SK-N-SH treated with all-trans-retinoic acid at 6 μM for 48 hours (cell line): ENCODE measurements around the gene GALNTL6.

Experiments
- CREB5 ChIP-seq: fragments of 250-450 bp; sonication (Bioruptor Pico); IDR thresholded peaks from 2 replicates; pipeline ENCODE4 v1.5.1; 2020; ENCODE audit warnings: low read depth, mild to moderate bottlenecking, moderate library complexity
- PATZ1 ChIP-seq: fragments of 250-450 bp; sonication (Bioruptor Pico); IDR thresholded peaks from 2 replicates; pipeline ENCODE4 v1.8.0; 2020; ENCODE audit warnings: mild to moderate bottlenecking, moderate library complexity, borderline replicate concordance
- TCF4 ChIP-seq: fragments of 250-450 bp; sonication (Bioruptor Pico); IDR thresholded peaks from 2 replicates; pipeline ENCODE4 v1.8.0; 2021; ENCODE audit warnings: mild to moderate bottlenecking, moderate library complexity, borderline replicate concordance
- TOX ChIP-seq: fragments of 250-450 bp; sonication (Bioruptor Pico); IDR thresholded peaks from 2 replicates; pipeline ENCODE4 v1.8.0; 2021; ENCODE audit warnings: mild to moderate bottlenecking, moderate library complexity, borderline replicate concordance

GRCh38 chr4:172163215-172163614 is 350.0 kb downstream of the GALNTL6 start:
- no peak for TF ChIP-seq CREB5 (CRISPR knock-in tag)
- TF ChIP-seq TOX (CRISPR knock-in tag) = no peak
- no peak for TF ChIP-seq PATZ1
- TF ChIP-seq TCF4 (CRISPR knock-in tag) = no peak
